ENCODE data around the gene C21orf91. TPM values are rescaled to one million over a fixed set of nuclear protein-coding genes. Genes with fewer than 3 reads are reported as not detected.

Gene C21orf91
- total RNA-seq, 1 experiment from 2014 or later, result 16.9 TPM

DNA sequence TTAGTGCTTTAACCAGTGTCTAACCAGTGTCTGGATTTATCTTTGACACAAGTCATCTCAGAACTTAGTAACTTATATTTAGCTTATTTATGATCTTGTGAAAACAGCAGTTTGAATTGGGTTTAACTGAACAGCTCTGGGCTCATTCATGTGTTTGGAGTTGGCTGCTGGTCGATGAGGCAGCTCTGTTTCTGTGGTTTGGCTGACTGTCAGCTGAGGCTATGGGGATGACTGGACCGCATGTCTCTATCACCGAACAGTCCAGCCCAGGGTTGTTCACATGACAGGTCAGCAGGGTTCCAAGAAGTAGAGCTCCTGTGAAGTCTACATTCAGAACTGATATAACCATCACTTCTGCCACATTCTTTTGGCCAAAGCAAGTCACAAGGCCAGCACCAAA, 29.1 kb upstream of the C21orf91 start:
- peaks cover 3% of the 10 kb centered on the region for H3K27me3 Mint-ChIP-seq (ENCODE audit: insufficient read depth, unreplicated experiment)
- CTCF ChIA-PET, result no interaction called here
- H3K4me3 ChIP-seq (ENCODE audit: low read depth, low read length), result no peak overlapping the region
- H3K36me3 ChIP-seq (ENCODE audit: control insufficient read depth, insufficient read depth, low read length), result no peaks in the 10 kb centered on the region
- TF ChIP-seq CTCF (IDR thresholded peaks at IDR 0.05; ENCODE audit: insufficient read depth in 1 of 2, low read depth in 1 of 2, low read length in 1 of 2, severe bottlenecking in 1 of 2, unreplicated experiment in 1 of 2), result no peak
- POLR2A ChIA-PET, result no interaction called here
- no peaks in the 10 kb centered on the region for H3K27me3 ChIP-seq (replicated peaks; ENCODE audit: control insufficient read depth, insufficient read depth, low read length)
- intact Hi-C loops (cut with micrococcal nuclease; ENCODE audit: unreplicated experiment), result no loop called here
- no peaks in the 10 kb centered on the region for H3K9me3 Mint-ChIP-seq (ENCODE audit: unreplicated experiment)
- H3K36me3 Mint-ChIP-seq (ENCODE audit: insufficient read depth, unreplicated experiment), result no peaks in the 10 kb centered on the region
- no TSS peak for BruUV-seq (replicated peaks)
- no peaks in the 10 kb centered on the region for H3K9me3 ChIP-seq
- H3K4me1 ChIP-seq, result no peaks in the 10 kb centered on the region
- H3K4me3 Mint-ChIP-seq (ENCODE audit: unreplicated experiment), result no peak overlapping the region
- no peak for DNase-seq
- no peaks in the 10 kb centered on the region for H3K4me1 Mint-ChIP-seq (ENCODE audit: low read depth, unreplicated experiment)
- H3K27ac Mint-ChIP-seq (ENCODE audit: unreplicated experiment), result no peak overlapping the region

DNA sequence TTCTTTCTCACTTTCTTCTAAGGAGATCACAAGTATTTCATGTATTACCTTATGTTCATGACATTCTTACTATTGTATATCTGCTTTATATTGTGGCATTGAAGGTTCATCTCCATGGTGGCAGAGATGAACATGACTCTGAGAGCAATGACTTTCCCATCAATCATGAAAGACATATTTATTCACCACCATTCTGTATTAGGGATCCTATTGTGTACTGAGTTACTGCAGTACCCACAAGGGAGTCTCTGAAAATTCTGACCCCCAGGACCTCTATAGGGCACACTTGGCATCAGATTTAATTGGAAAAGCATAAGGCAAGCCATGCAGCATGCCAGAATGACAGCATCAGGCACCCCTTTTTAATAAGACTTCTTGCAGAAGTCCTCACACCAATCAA, 21.9 kb upstream of the C21orf91 start:
- no peak overlapping the region for H3K4me3 ChIP-seq (ENCODE audit: low read depth, low read length)
- no peaks in the 10 kb centered on the region for H3K27me3 ChIP-seq (replicated peaks; ENCODE audit: control insufficient read depth, insufficient read depth, low read length)
- H3K9me3 ChIP-seq, result no peaks in the 10 kb centered on the region
- Mint-ChIP-seq H3K27ac (ENCODE audit: unreplicated experiment) (no peak overlapping the region), H3K27me3 (ENCODE audit: insufficient read depth, unreplicated experiment) (peaks cover 4% of the 10 kb centered on the region), H3K4me1 (ENCODE audit: low read depth, unreplicated experiment) (no peaks in the 10 kb centered on the region), H3K36me3 (ENCODE audit: insufficient read depth, unreplicated experiment) (no peaks in the 10 kb centered on the region), H3K4me3 (ENCODE audit: unreplicated experiment) (no peak overlapping the region), H3K9me3 (ENCODE audit: unreplicated experiment) (no peaks in the 10 kb centered on the region)
- intact Hi-C loops (cut with micrococcal nuclease; ENCODE audit: unreplicated experiment), result no loop called here
- CTCF ChIA-PET, result no interaction called here
- no peak for TF ChIP-seq CTCF (IDR thresholded peaks at IDR 0.05; ENCODE audit: insufficient read depth in 1 of 2, low read depth in 1 of 2, low read length in 1 of 2, severe bottlenecking in 1 of 2, unreplicated experiment in 1 of 2)
- H3K4me1 ChIP-seq, result no peaks in the 10 kb centered on the region
- no peaks in the 10 kb centered on the region for H3K36me3 ChIP-seq (ENCODE audit: control insufficient read depth, insufficient read depth, low read length)
- BruUV-seq (replicated peaks), result no TSS peak
- POLR2A ChIA-PET, result no interaction called here
- no peak for DNase-seq

GRCh38 chr21:17834639-17835354, 15.6 kb upstream of the C21orf91 start:
- no peaks in the 10 kb centered on the region; the same call in 1 of the 2 replicates for H3K9me3 ChIP-seq
- TF ChIP-seq CTCF (IDR thresholded peaks at IDR 0.05; ENCODE audit: insufficient read depth in 1 of 2, low read depth in 1 of 2, low read length in 1 of 2, severe bottlenecking in 1 of 2, unreplicated experiment in 1 of 2), result no peak
- no peaks in the 10 kb centered on the region for H3K27me3 ChIP-seq (replicated peaks; ENCODE audit: control insufficient read depth, insufficient read depth, low read length)
- no peaks in the 10 kb centered on the region for H3K4me1 ChIP-seq
- no peak overlapping the region for H3K4me3 Mint-ChIP-seq (ENCODE audit: unreplicated experiment)
- ChIA-PET CTCF (no interaction called here), POLR2A (no interaction called here)
- no peak overlapping the region for H3K27ac Mint-ChIP-seq (ENCODE audit: unreplicated experiment)
- H3K4me1 Mint-ChIP-seq (ENCODE audit: low read depth, unreplicated experiment), result no peaks in the 10 kb centered on the region
- no peaks in the 10 kb centered on the region for H3K9me3 Mint-ChIP-seq (ENCODE audit: unreplicated experiment)
- no peaks in the 10 kb centered on the region for H3K36me3 Mint-ChIP-seq (ENCODE audit: insufficient read depth, unreplicated experiment)
- H3K27me3 Mint-ChIP-seq (ENCODE audit: insufficient read depth, unreplicated experiment), result peaks cover 6% of the 10 kb centered on the region
- no peak overlapping the region for H3K4me3 ChIP-seq (ENCODE audit: low read depth, low read length)
- no peak for DNase-seq
- no TSS peak for BruUV-seq (replicated peaks)
- H3K36me3 ChIP-seq (ENCODE audit: control insufficient read depth, insufficient read depth, low read length), result no peaks in the 10 kb centered on the region
- intact Hi-C loops (cut with micrococcal nuclease; ENCODE audit: unreplicated experiment), result no loop called here

Measured in Caco-2 (cell line).